ENCODE data around the gene THRB.
"Not testable (repeated sequence)": the region's sequence is repeated elsewhere in the genome, so short reads cannot be mapped to it uniquely, and the experiment has no call there.

Gene THRB

DNA sequence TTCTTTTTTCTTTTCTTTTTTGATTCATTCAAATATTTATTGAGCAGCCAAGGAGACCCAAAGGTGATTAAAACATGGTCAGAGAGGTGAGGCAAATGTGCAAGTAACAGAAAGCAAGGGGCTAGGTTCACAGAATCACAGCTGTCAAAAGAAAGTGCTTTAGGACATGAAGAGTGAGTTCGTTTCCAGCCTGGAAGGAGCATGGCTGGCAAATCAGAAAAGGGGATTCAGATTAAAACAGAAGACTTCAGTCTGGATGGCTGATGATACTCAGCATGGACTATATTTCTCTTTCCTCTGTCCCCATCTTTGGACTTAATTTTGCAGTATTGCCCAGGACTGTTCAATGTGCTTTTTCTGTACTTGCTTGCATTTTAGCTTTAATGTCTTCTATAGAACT is 398.4 kb downstream of the THRB start:
- Histone ChIP-seq H3K9ac (ENCODE audit: insufficient read length) (no peak overlapping the region), H3K36me3 (ENCODE audit: insufficient read depth, low read length) (no peaks in the 10 kb centered on the region), H3K9me3 (ENCODE audit: low read depth, low read length) (no peaks in the 10 kb centered on the region), H3K4me3 (no peak overlapping the region), H3K27ac (no peak overlapping the region)
- DNase-seq (ENCODE audit: low read depth, low spot score) = no peak
- TF ChIP-seq EZH2 (IDR thresholded peaks at IDR 0.05) (no peak), FOXP2 (optimal IDR thresholded peaks at IDR 0.05; ENCODE audit: control extremely low read depth, extremely low read length, insufficient read depth) (no peak), POLR2AphosphoS5 (IDR thresholded peaks at IDR 0.05; ENCODE audit: borderline replicate concordance, low read depth, low read length) (no peak)

DNA sequence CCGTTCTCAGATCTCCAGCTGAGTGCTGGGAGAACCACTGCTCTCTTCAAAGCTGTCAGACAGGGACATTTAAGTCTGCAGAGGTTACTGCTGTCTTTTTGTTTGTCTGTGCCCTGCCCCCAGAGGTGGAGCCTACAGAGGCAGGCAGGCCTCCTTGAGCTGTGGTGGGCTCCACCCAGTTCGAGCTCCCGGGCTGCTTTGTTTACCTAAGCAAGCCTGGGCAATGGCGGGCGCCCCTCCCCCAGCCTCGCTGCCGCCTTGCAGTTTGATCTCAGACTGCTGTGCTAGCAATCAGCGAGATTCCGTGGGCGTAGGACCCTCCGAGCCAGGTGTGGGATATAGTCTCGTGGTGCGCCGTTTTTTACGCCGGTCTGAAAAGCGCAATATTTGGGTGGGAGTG is 399.8 kb downstream of the THRB start:
- H3K9ac ChIP-seq (ENCODE audit: insufficient read length); DNase-seq (ENCODE audit: low read depth, low spot score); H3K36me3 ChIP-seq (ENCODE audit: insufficient read depth, low read length); H3K9me3 ChIP-seq (ENCODE audit: low read depth, low read length); H3K4me3 ChIP-seq; H3K27ac ChIP-seq: not testable (repeated sequence)

DNA sequence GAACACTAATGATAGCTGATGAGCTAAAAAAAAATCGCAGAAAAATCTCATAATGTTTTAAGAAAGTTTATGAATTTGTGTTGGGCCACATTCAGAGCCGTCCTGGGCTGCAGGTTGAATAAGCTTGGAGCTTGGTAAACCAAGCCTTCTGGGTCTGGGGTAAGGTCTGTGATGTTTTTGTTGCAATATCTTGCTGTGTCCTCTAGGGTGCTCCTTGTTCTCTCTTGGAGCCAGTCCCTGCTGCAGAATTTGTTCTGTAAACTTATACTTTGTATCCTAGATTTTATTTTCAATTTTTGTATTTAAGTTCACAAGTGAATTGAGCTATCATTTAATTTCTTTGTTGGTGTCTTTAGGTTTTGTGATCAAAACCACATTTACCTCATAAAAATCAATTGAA is 405.9 kb downstream of the THRB start:
- Histone ChIP-seq H3K9ac (ENCODE audit: insufficient read length) (no peak overlapping the region), H3K9me3 (ENCODE audit: low read depth, low read length) (no peaks in the 10 kb centered on the region), H3K4me3 (no peak overlapping the region), H3K27ac (no peak overlapping the region), H3K36me3 (ENCODE audit: insufficient read depth, low read length) (no peaks in the 10 kb centered on the region)
- TF ChIP-seq POLR2AphosphoS5 (IDR thresholded peaks at IDR 0.05; ENCODE audit: borderline replicate concordance, low read depth, low read length) (no peak), EZH2 (IDR thresholded peaks at IDR 0.05) (no peak), FOXP2 (optimal IDR thresholded peaks at IDR 0.05; ENCODE audit: control extremely low read depth, extremely low read length, insufficient read depth) (no peak)
- DNase-seq (ENCODE audit: low read depth, low spot score) = no peak

DNA sequence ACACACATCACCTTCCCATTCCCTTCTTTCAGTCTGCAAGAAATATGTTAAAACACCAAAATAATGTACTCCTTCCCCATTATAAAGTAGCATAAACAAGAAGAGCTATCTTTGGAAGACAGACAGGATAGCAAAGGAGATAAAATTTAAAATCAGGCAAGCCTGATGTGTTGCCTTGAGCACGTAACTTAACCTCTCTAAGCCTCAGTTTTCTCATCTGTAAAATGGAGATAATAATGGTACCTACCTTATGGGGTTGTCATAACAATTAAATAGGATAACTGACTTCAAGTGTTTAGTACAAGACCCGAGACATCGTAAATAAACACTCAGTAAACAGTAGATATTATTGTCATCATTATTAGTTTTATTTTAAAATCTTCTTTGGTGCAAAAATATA is 407.2 kb downstream of the THRB start:
- Histone ChIP-seq H3K4me3 (no peak overlapping the region), H3K9ac (ENCODE audit: insufficient read length) (no peak overlapping the region), H3K36me3 (ENCODE audit: insufficient read depth, low read length) (no peaks in the 10 kb centered on the region), H3K27ac (no peak overlapping the region), H3K9me3 (ENCODE audit: low read depth, low read length) (no peaks in the 10 kb centered on the region)
- TF ChIP-seq FOXP2 (optimal IDR thresholded peaks at IDR 0.05; ENCODE audit: control extremely low read depth, extremely low read length, insufficient read depth) (no peak), EZH2 (IDR thresholded peaks at IDR 0.05) (no peak), POLR2AphosphoS5 (IDR thresholded peaks at IDR 0.05; ENCODE audit: borderline replicate concordance, low read depth, low read length) (no peak)
- DNase-seq (ENCODE audit: low read depth, low spot score) = no peak

DNA sequence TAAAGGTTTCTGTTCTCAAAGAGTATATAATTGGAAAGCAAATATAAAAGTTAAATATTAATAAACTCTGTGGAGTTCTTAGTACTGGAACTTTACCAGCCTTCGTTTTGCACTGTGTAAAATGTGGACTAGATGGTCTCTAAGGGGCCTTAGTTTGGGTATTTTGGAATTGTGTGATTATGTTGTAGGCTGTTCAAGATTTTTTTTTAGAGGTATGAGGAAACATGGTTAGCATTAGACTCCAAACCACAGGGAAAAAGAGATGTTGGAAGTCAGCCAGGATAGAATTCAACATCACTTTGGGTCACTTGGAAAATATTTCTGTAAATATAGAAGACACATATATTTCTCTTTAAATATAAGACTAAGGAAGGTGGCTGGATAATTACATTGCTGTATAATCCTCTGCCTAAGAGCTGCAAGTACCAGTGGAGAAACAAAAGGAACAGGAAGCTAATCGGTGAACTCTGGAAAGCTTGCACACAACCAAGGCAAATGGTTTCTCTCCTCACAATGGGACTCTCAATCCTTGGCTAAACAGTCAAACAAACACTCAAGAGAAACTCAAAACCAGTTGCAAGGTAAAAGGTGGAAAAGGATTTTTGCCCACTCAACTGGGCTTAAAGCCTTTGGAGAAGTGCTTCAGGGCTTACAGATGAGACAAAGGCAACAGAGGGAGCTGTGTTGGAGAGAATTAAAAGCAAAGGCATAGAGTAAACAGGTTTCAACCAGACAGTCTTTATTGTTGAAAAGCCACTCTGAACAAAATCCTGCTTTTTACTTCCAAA is 407.8 kb downstream of the THRB start:
- no peak overlapping the region for H3K9ac ChIP-seq (ENCODE audit: insufficient read length)
- TF ChIP-seq FOXP2 (optimal IDR thresholded peaks at IDR 0.05; ENCODE audit: control extremely low read depth, extremely low read length, insufficient read depth) (no peak), POLR2AphosphoS5 (IDR thresholded peaks at IDR 0.05; ENCODE audit: borderline replicate concordance, low read depth, low read length) (no peak), EZH2 (IDR thresholded peaks at IDR 0.05) (no peak)
- no peak for DNase-seq (ENCODE audit: low read depth, low spot score)
- H3K9me3 ChIP-seq (ENCODE audit: low read depth, low read length) = no peaks in the 10 kb centered on the region
- no peaks in the 10 kb centered on the region for H3K36me3 ChIP-seq (ENCODE audit: insufficient read depth, low read length)
- H3K4me3 ChIP-seq = no peak overlapping the region
- no peak overlapping the region for H3K27ac ChIP-seq

DNA sequence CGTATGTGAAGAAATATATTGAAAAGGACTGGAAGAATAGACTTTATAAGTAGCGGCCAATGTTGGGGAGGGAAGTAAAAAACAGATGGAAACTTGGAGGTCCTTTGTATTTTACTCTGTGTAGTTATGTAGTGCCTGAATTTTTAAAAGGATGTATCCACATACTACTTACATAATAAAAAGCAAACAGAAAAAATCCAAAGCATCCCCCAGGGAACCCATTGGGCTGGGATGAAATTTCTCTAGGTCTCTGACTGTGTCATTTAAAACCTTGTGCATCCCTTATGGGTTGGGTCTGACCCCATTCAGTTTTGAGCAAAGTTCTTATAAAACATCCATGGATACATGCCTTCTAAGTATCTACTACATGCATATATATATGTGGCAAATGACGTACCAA is 408.4 kb downstream of the THRB start:
- Histone ChIP-seq H3K27ac (no peak overlapping the region), H3K9me3 (ENCODE audit: low read depth, low read length) (no peaks in the 10 kb centered on the region), H3K9ac (ENCODE audit: insufficient read length) (no peak overlapping the region), H3K36me3 (ENCODE audit: insufficient read depth, low read length) (no peaks in the 10 kb centered on the region), H3K4me3 (no peak overlapping the region)
- TF ChIP-seq FOXP2 (optimal IDR thresholded peaks at IDR 0.05; ENCODE audit: control extremely low read depth, extremely low read length, insufficient read depth) = no peak
- no peak for TF ChIP-seq EZH2 (IDR thresholded peaks at IDR 0.05)
- TF ChIP-seq POLR2AphosphoS5 (IDR thresholded peaks at IDR 0.05; ENCODE audit: borderline replicate concordance, low read depth, low read length) = no peak
- DNase-seq (ENCODE audit: low read depth, low spot score) = no peak

DNA sequence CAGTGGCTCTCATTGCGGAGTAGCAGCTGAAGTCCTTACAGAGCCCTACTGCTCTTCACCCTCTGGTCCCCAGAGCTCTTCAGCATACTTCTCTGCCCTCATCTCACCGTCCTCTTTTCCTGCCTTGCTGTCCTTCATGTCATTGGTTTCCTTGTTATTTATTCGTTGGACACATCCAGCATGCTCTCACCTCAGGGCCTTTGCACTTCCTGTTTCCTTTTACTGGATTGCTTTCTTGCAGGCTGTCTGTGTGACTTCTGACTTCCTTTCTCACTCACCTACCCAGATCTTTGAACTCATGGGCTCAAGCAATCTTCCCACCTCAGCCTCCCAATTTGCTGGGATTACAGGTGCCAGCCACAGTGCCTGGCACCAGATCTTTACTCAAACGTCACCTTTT is 422.5 kb downstream of the THRB start:
- Histone ChIP-seq H3K9me3 (ENCODE audit: low read depth, low read length) (no peaks in the 10 kb centered on the region), H3K4me3 (no peak overlapping the region), H3K9ac (ENCODE audit: insufficient read length) (no peak overlapping the region), H3K36me3 (ENCODE audit: insufficient read depth, low read length) (no peaks in the 10 kb centered on the region), H3K27ac (no peak overlapping the region)
- TF ChIP-seq FOXP2 (optimal IDR thresholded peaks at IDR 0.05; ENCODE audit: control extremely low read depth, extremely low read length, insufficient read depth) = no peak
- no peak for TF ChIP-seq EZH2 (IDR thresholded peaks at IDR 0.05)
- TF ChIP-seq POLR2AphosphoS5 (IDR thresholded peaks at IDR 0.05; ENCODE audit: borderline replicate concordance, low read depth, low read length) = no peak
- no peak for DNase-seq (ENCODE audit: low read depth, low spot score)

DNA sequence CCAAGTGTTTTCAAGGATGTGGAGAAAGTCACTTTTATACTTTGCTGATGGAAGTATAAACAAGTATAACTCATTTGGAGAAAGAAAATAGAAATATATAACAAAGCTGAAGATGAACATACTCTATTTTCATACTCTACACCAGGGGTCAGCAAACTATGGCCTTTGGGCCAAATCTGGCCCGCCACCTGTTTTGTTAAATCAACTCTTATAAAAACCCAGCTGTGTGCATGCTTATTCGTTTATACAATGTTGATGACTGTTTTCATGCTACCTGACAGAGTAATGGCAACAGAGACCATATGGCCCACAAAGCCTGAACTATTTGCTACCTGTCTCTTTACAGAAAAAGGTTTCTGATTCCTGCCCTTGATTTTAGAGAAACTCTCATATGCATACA is 425.6 kb downstream of the THRB start:
- Histone ChIP-seq H3K4me3 (no peak overlapping the region), H3K9ac (ENCODE audit: insufficient read length) (no peak overlapping the region), H3K27ac (no peak overlapping the region), H3K36me3 (ENCODE audit: insufficient read depth, low read length) (no peaks in the 10 kb centered on the region), H3K9me3 (ENCODE audit: low read depth, low read length) (no peaks in the 10 kb centered on the region)
- no peak for DNase-seq (ENCODE audit: low read depth, low spot score)
- TF ChIP-seq EZH2 (IDR thresholded peaks at IDR 0.05) (no peak), POLR2AphosphoS5 (IDR thresholded peaks at IDR 0.05; ENCODE audit: borderline replicate concordance, low read depth, low read length) (no peak), FOXP2 (optimal IDR thresholded peaks at IDR 0.05; ENCODE audit: control extremely low read depth, extremely low read length, insufficient read depth) (no peak)

DNA sequence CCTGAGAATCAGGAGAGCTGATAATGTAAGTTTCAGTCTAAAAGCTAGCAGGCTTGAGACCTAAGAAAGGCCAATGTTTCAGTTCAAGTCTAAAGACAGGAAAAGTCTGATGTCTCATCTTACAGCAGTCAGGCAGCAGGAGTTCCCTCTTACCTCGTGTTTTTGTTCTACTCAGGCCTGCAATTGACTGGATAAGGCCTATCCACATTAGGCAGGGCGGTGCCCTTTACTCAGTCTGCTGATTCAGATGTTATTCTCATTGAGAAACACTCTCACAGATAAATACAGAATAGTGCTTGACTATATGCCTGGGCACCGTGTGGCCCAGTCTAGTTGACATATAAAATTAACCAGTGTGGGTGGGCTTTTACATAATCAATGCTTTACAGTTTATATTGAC is 427.2 kb downstream of the THRB start:
- no peak for TF ChIP-seq POLR2AphosphoS5 (IDR thresholded peaks at IDR 0.05; ENCODE audit: borderline replicate concordance, low read depth, low read length)
- no peak for TF ChIP-seq EZH2 (IDR thresholded peaks at IDR 0.05)
- TF ChIP-seq FOXP2 (optimal IDR thresholded peaks at IDR 0.05; ENCODE audit: control extremely low read depth, extremely low read length, insufficient read depth) = no peak
- Histone ChIP-seq H3K36me3 (ENCODE audit: insufficient read depth, low read length) (no peaks in the 10 kb centered on the region), H3K9ac (ENCODE audit: insufficient read length) (no peak overlapping the region), H3K27ac (no peak overlapping the region), H3K4me3 (no peak overlapping the region), H3K9me3 (ENCODE audit: low read depth, low read length) (no peaks in the 10 kb centered on the region)
- no peak for DNase-seq (ENCODE audit: low read depth, low spot score)
